Neutrophil (primary cell): ENCODE data around the gene STRADB.

Source experiments
- H3K27ac ChIP-seq: fragments of 200-600 bp; sonication (generic); 2 replicates; pipeline ENCODE4 v1.5.1; 2016; ENCODE audit warnings: mild to moderate bottlenecking, moderate library complexity
- H3K27me3 ChIP-seq: fragments of 200-600 bp; sonication (generic); 2 replicates; pipeline ENCODE4 v1.6.0; 2016; ENCODE audit warnings: mild to moderate bottlenecking
- H3K36me3 ChIP-seq: fragments of 200-600 bp; sonication (generic); 2 replicates; pipeline ENCODE4 v1.5.1; 2017
- H3K4me1 ChIP-seq, 2 experiments: fragments of 200-600 bp in 1 of 2; sonication (generic) in 1 of 2; 1 replicate in 1 of 2; 2 replicates in 1 of 2; pipeline versions ENCODE4 v1.5.1 to v1.6.1; 2013 to 2016; ENCODE audit warnings: low read depth in 1 of 2, low read length in 1 of 2, mild to moderate bottlenecking in 1 of 2, moderate library complexity in 1 of 2; ENCODE audit not compliant: control insufficient read depth in 1 of 2, insufficient read depth in 1 of 2
- H3K4me3 ChIP-seq, 2 experiments: fragments of 200-600 bp in 1 of 2; sonication (generic) in 1 of 2; 1 replicate in 1 of 2; 2 replicates in 1 of 2; pipeline ENCODE4 v1.5.1; 2013 to 2016; ENCODE audit warnings: low read depth in 1 of 2, low read length in 1 of 2, mild to moderate bottlenecking in 1 of 2, moderate library complexity in 1 of 2
- H3K9me3 ChIP-seq: fragments of 200-600 bp; sonication (generic); 2 replicates; pipeline ENCODE4 v1.5.1; 2016
- CTCF ChIP-seq: fragments of 200-600 bp; sonication (generic); IDR thresholded peaks from 2 replicates; pipeline ENCODE4 v1.5.1; 2016; ENCODE audit warnings: antibody characterized with exemption

STRADB gene

GRCh38 chr2:201452058-201452921, 750 bp downstream of the STRADB start:
- Histone ChIP-seq H3K27ac (peak overlapping the region; percentile 88), H3K36me3 (no peaks in the 10 kb centered on the region), H3K9me3 (no peaks in the 10 kb centered on the region), H3K4me3 (peak overlapping the region; percentile 99 to 100), H3K4me1 (peaks cover 17 to 19% of the 10 kb centered on the region in 2 experiments), H3K27me3 (peaks cover 26% of the 10 kb centered on the region)
- no peak for TF ChIP-seq CTCF

- Histone ChIP-seq H3K27me3 (peaks cover 26% of the 10 kb centered on the region), H3K36me3 (no peaks in the 10 kb centered on the region), H3K4me3 (no peak overlapping the region), H3K4me1 (peaks cover 23 to 24% of the 10 kb centered on the region in 2 experiments), H3K27ac (no peak overlapping the region), H3K9me3 (no peaks in the 10 kb centered on the region)
- TF ChIP-seq CTCF = no peak
Measured at GRCh38 chr2:201452922-201453643, 1.5 kb downstream of the STRADB start.

GRCh38 chr2:201458381-201458780, 6.8 kb downstream of the STRADB start:
- Histone ChIP-seq H3K4me3 (no peak overlapping the region), H3K27ac (no peak overlapping the region), H3K9me3 (no peaks in the 10 kb centered on the region), H3K4me1 (peaks cover 5 to 6% of the 10 kb centered on the region in 2 experiments), H3K36me3 (no peaks in the 10 kb centered on the region), H3K27me3 (peaks cover 10% of the 10 kb centered on the region)
- no peak for TF ChIP-seq CTCF

- Histone ChIP-seq H3K4me3 (no peak overlapping the region), H3K27ac (no peak overlapping the region), H3K9me3 (no peaks in the 10 kb centered on the region), H3K4me1 (peaks cover 5 to 6% of the 10 kb centered on the region in 2 experiments), H3K27me3 (no peaks in the 10 kb centered on the region), H3K36me3 (no peaks in the 10 kb centered on the region)
- no peak for TF ChIP-seq CTCF
Measured at GRCh38 chr2:201460532-201460931, 9.0 kb downstream of the STRADB start.

- Histone ChIP-seq H3K4me1 (no peaks in the 10 kb centered on the region), H3K27me3 (no peaks in the 10 kb centered on the region), H3K4me3 (no peak overlapping the region), H3K27ac (no peak overlapping the region), H3K36me3 (peaks cover 2% of the 10 kb centered on the region), H3K9me3 (no peaks in the 10 kb centered on the region)
- TF ChIP-seq CTCF = no peak
Measured at GRCh38 chr2:201464547-201464946, 13.0 kb downstream of the STRADB start.
